HUES6 (cell line): ENCODE measurements around the gene SINHCAF.

Experiments used
- H3K27ac ChIP-seq: 2 replicates; pipeline ENCODE4 v1.7.0; 2013; ENCODE audit warnings: low read depth, mild to moderate bottlenecking, low read length, inconsistent platforms
- H3K27me3 ChIP-seq: 2 replicates; pipeline ENCODE4 v1.6.1; 2013; ENCODE audit warnings: low read length; ENCODE audit not compliant: control insufficient read depth, insufficient read depth
- H3K36me3 ChIP-seq: 2 replicates; pipeline ENCODE4 v1.6.1; 2013; ENCODE audit warnings: low read length; ENCODE audit not compliant: control insufficient read depth, insufficient read depth
- H3K4me1 ChIP-seq: 2 replicates; pipeline ENCODE4 v1.6.1; 2013; ENCODE audit warnings: low read length; ENCODE audit not compliant: control insufficient read depth, insufficient read depth
- H3K4me3 ChIP-seq: 2 replicates; pipeline ENCODE4 v1.5.1; 2013; ENCODE audit warnings: low read depth, low read length
- H3K9ac ChIP-seq: one replicate; pipeline ENCODE4 v1.6.1; 2013; ENCODE audit warnings: mild to moderate bottlenecking, low read length
- H3K9me3 ChIP-seq: 2 replicates; pipeline ENCODE4 v1.6.1; 2013; ENCODE audit warnings: low read depth, low read length; ENCODE audit not compliant: control insufficient read depth, insufficient read depth

Gene SINHCAF

GRCh38 chr12:31317471-31318395, 8.2 kb downstream of the SINHCAF start:
- 0 out of 2 replicates have a peak overlapping the region, but pooled peaks have one; percentile 22 for H3K27ac ChIP-seq
- H3K27me3 ChIP-seq: no peaks in the 10 kb centered on the region
- peaks cover 64% of the 10 kb centered on the region for H3K4me1 ChIP-seq
- no peaks in the 10 kb centered on the region; the same call in 1 of the 2 replicates for H3K9me3 ChIP-seq
- H3K36me3 ChIP-seq: peaks cover 13% of the 10 kb centered on the region
- no peak overlapping the region for H3K9ac ChIP-seq
- peak overlapping the region; percentile 32 for H3K4me3 ChIP-seq

GRCh38 chr12:31316891-31317290, 9.1 kb downstream of the SINHCAF start:
- H3K4me1 ChIP-seq: peaks cover 56% of the 10 kb centered on the region
- no peaks in the 10 kb centered on the region for H3K27me3 ChIP-seq
- no peak overlapping the region for H3K9ac ChIP-seq
- H3K27ac ChIP-seq: 0 out of 2 replicates have a peak overlapping the region, but pooled peaks have one; percentile 22
- H3K36me3 ChIP-seq: peaks cover 22% of the 10 kb centered on the region
- H3K4me3 ChIP-seq: no peak overlapping the region
- no peaks in the 10 kb centered on the region; the same call in 1 of the 2 replicates for H3K9me3 ChIP-seq

GRCh38 chr12:31315784-31316465, 10.0 kb downstream of the SINHCAF start:
- H3K4me3 ChIP-seq: no peak overlapping the region
- H3K36me3 ChIP-seq: peaks cover 31% of the 10 kb centered on the region

GRCh38 chr12:31315044-31315715, 10.8 kb downstream of the SINHCAF start:
- H3K36me3 ChIP-seq: peaks cover 39% of the 10 kb centered on the region
- no peak overlapping the region for H3K4me3 ChIP-seq
- H3K27ac ChIP-seq: no peak overlapping the region
- no peaks in the 10 kb centered on the region; the same call in 1 of the 2 replicates for H3K9me3 ChIP-seq
- H3K4me1 ChIP-seq: peaks cover 43% of the 10 kb centered on the region
- H3K27me3 ChIP-seq: no peaks in the 10 kb centered on the region
- no peak overlapping the region for H3K9ac ChIP-seq

More at GRCh38 chr12:31315784-31316465, 10.0 kb downstream of the SINHCAF start:
- Histone ChIP-seq H3K9me3 (no peaks in the 10 kb centered on the region; the same call in 1 of the 2 replicates), H3K27ac (no peak overlapping the region), H3K4me1 (peaks cover 47% of the 10 kb centered on the region), H3K9ac (no peak overlapping the region), H3K27me3 (no peaks in the 10 kb centered on the region)

- no peak overlapping the region for H3K4me3 ChIP-seq
- peaks cover 25% of the 10 kb centered on the region for H3K4me1 ChIP-seq
- H3K9ac ChIP-seq: no peak overlapping the region
- H3K27ac ChIP-seq: no peak overlapping the region
- H3K9me3 ChIP-seq: no peaks in the 10 kb centered on the region; the same call in 1 of the 2 replicates
- peaks cover 50% of the 10 kb centered on the region for H3K36me3 ChIP-seq
- no peaks in the 10 kb centered on the region for H3K27me3 ChIP-seq
These were observed 13.5 kb downstream of the SINHCAF start for GRCh38 chr12:31312431-31312830.

GRCh38 chr12:31311634-31312258, 14.2 kb downstream of the SINHCAF start:
- Histone ChIP-seq H3K27ac (no peak overlapping the region), H3K9me3 (no peaks in the 10 kb centered on the region; the same call in 1 of the 2 replicates), H3K36me3 (peaks cover 56% of the 10 kb centered on the region), H3K4me3 (no peak overlapping the region), H3K27me3 (no peaks in the 10 kb centered on the region), H3K9ac (no peak overlapping the region), H3K4me1 (peaks cover 19% of the 10 kb centered on the region)

- Histone ChIP-seq H3K36me3 (peaks cover 62% of the 10 kb centered on the region), H3K9ac (no peak overlapping the region), H3K27me3 (no peaks in the 10 kb centered on the region), H3K4me3 (no peak overlapping the region), H3K9me3 (no peaks in the 10 kb centered on the region; the same call in 1 of the 2 replicates), H3K4me1 (peaks cover 19% of the 10 kb centered on the region), H3K27ac (no peak overlapping the region)
These were observed 15.5 kb downstream of the SINHCAF start for GRCh38 chr12:31310488-31310887.

- Histone ChIP-seq H3K4me3 (no peak overlapping the region), H3K36me3 (peaks cover 64% of the 10 kb centered on the region), H3K9ac (no peak overlapping the region), H3K4me1 (peaks cover 19% of the 10 kb centered on the region), H3K27me3 (no peaks in the 10 kb centered on the region), H3K9me3 (no peaks in the 10 kb centered on the region; the same call in 1 of the 2 replicates), H3K27ac (no peak overlapping the region)
These were observed 16.7 kb downstream of the SINHCAF start for GRCh38 chr12:31309279-31309678.

GRCh38 chr12:31308116-31308515, 17.8 kb downstream of the SINHCAF start:
- Histone ChIP-seq H3K27ac (no peak overlapping the region), H3K9ac (no peak overlapping the region), H3K4me3 (no peak overlapping the region), H3K27me3 (no peaks in the 10 kb centered on the region), H3K9me3 (no peaks in the 10 kb centered on the region; the same call in 1 of the 2 replicates), H3K4me1 (peaks cover 19% of the 10 kb centered on the region), H3K36me3 (peaks cover 73% of the 10 kb centered on the region)

- Histone ChIP-seq H3K4me3 (no peak overlapping the region), H3K4me1 (peaks cover 19% of the 10 kb centered on the region), H3K9me3 (no peaks in the 10 kb centered on the region; the same call in 1 of the 2 replicates), H3K27me3 (no peaks in the 10 kb centered on the region), H3K36me3 (peaks cover 77% of the 10 kb centered on the region), H3K27ac (no peak overlapping the region), H3K9ac (no peak overlapping the region)
These were observed 19.1 kb downstream of the SINHCAF start for GRCh38 chr12:31306866-31307265.
